NOMO-1 treated with dmso at 0.1 percent for 144 hours (cell line): ENCODE results near the gene SPTA1.

Experiments used
- DNase-seq: peaks from one replicate; lab custom pipeline; 2025; ENCODE audit not compliant: unreplicated experiment; lab: John Stamatoyannopoulos, UW

Gene SPTA1

DNA sequence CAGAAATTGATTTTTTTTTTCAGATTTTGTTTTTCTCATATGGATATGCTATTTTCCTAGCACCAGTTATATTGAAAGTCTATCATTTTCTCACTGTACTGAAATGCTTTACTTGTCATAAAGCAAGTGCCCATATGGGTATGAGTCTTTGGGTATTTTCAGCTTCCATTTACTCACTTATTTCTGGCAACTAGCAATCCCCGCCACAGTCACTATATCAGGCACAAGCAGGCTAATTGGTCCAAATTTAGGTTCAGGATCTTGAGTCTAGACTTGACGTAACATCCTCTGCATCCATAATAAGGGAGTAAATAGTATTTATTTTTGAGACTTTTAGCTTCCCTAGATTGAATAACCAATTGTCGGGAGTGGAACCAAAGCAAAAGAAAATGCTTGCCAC is 109.0 kb downstream of the SPTA1 start:
- no peak for DNase-seq

GRCh38 chr1:158572226-158572625 is 114.3 kb downstream of the SPTA1 start:
- no peak for DNase-seq

DNA sequence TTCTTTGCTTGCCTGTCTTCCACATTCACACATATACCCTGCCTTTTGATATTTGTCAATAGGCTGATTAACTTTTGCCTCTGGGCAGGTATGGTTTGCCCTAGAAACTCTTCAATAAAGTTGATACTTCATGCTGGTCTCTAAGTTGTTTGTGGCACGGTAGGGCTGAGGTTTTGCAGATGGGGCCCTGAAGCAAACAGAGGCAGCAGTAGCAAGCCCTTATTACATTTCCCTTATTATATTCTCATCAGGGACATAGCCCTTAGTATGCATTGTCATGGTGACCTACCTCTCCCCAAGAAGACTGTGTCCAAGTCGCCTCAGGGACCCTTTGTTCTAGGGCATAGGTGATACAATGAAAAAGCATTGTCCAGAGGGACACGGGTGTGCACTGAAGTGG is 116.0 kb downstream of the SPTA1 start, which contains the start of gene OR6P1:
OR6P1 (minus strand) TSS at position 101 of the 400 bp plus-strand sequence. CDS start 6,976 bp downstream, outside the sequence.
- DNase-seq = no peak

DNA sequence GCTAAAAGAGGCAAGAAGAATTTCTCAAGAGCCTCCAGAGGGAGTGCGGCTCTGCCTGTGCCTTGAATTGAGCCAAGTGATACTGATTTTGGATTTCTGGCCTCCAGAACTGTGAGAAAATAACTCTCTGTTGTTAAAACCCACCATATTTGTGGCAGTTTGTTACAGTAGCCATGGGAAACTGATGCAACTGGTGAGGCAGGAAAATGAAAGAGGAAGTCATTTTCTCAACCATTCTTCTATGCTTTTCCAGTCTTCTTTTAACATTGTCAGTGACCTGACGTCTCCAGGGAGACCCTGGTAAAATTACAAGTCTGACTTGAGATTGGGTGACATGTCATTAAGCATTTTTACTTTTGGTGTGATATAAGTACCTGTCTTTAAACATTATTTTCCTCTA is 121.9 kb downstream of the SPTA1 start:
- peak; percentile 42 for DNase-seq

GRCh38 chr1:158563853-158564252 is 122.7 kb downstream of the SPTA1 start:
- DNase-seq = peak; percentile 31
